NOMO-1 treated with DMSO at 0.1 percent for 48 hours (cell line): ENCODE results near the gene C8G.

Experiments
- DNase-seq: peaks from one replicate; lab custom pipeline; 2025; ENCODE audit not compliant: unreplicated experiment; lab: John Stamatoyannopoulos, UW

Gene C8G

GRCh38 chr9:136940526-136941230 lies 4.4 kb upstream of the C8G start:
- DNase-seq = no peak

GRCh38 chr9:136941231-136942111 lies 3.6 kb upstream of the C8G start:
- no peak for DNase-seq

- DNase-seq = no peak
Observed at GRCh38 chr9:136942112-136942880, 2.7 kb upstream of the C8G start.

GRCh38 chr9:136942881-136943230 lies 2.2 kb upstream of the C8G start:
- no peak for DNase-seq

- DNase-seq = no peak
Observed at GRCh38 chr9:136943291-136944211, 1.5 kb upstream of the C8G start.

- DNase-seq = peak; percentile 74
Observed at GRCh38 chr9:136944212-136944518, 878 bp upstream of the C8G start.

- no peak for DNase-seq
Observed at GRCh38 chr9:136945333-136946227, 537 bp downstream of the C8G start.

- DNase-seq = no peak
Observed at GRCh38 chr9:136946228-136947027, 1.4 kb downstream of the C8G start.

GRCh38 chr9:136947028-136947891 lies 2.2 kb downstream of the C8G start:
- no peak for DNase-seq

- peak; percentile 43 for DNase-seq
Observed at GRCh38 chr9:136947955-136948510, 3.0 kb downstream of the C8G start.

- DNase-seq = no peak
Observed at GRCh38 chr9:136949239-136949816, 4.3 kb downstream of the C8G start.

GRCh38 chr9:136949817-136950655 lies 5.0 kb downstream of the C8G start:
- peak; percentile 94 for DNase-seq

GRCh38 chr9:136950656-136951276 lies 5.7 kb downstream of the C8G start:
- no peak for DNase-seq

GRCh38 chr9:136951541-136952320 lies 6.7 kb downstream of the C8G start, which contains the start of gene LCN12:
Gene LCN12 (plus strand): TSS chr9:136952273. CDS start chr9:136952328, 55 bp downstream.
- no peak for DNase-seq

- DNase-seq = no peak
Observed at GRCh38 chr9:136952321-136952850, 7.3 kb downstream of the C8G start.
